ENCODE results near the gene NEK8.
"Not testable (repeated sequence)": the region's sequence is repeated elsewhere in the genome, so short reads cannot be mapped to it uniquely, and the experiment has no call there.

Gene NEK8

GRCh38 chr17:28716740-28717577, 11.6 kb upstream of the NEK8 start:
- in situ Hi-C loops (cut with HindIII; ENCODE audit: low pct_ligation_motif_present, low sequenced_read_pairs), result no loop called here
- peak; percentile 14 for DNase-seq
- peak overlapping the region; percentile 85 for H3K4me3 ChIP-seq (ENCODE audit: low read depth, low read length)
- H3K27me3 ChIP-seq (replicated peaks), result no peaks in the 10 kb centered on the region
- TF ChIP-seq CTCF (IDR thresholded peaks at IDR 0.05; ENCODE audit: low read depth, low read length, missing control alignments), result no peak
- H3K36me3 ChIP-seq (replicated peaks), result peaks cover 26% of the 10 kb centered on the region
- H3K27ac ChIP-seq, result peak overlapping the region; percentile 93

DNA sequence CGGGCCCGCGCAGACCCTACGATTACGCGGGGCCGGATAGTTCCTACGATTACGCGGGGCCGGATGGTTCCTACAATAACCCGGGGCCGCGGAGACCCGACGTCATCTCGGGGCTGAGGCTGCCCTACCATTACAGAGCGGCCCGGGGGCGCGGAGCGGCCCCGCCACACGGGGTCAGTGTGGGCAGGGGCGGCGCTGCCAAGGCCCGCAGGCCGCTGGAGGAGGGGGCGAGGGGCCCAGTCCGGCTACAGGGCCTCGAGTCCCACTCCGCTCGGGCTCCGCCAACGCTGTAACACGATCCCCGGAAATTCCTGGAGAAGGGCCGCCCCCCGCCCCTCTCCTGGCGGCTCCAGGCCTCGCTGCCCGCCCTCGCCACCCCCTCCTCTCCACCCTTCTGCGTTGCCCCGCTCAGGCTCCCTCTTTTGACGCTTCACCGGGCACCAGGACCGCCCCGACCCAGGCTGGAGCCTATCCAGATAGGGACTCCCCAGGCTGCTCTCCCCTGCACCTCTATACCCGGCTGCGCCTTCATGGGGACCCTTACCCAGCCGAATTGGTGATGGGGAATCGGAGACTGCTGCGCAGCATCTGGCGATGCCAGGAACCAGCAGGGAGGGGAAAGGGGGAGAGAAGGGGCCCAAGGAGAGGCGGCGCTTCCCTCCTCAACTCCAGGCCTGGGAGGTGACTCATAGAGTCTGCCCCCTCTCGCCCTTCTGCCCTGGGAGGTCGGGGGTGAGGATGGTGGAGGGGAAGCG, 10.8 kb upstream of the NEK8 start, which contains the start of gene RAB34:
Gene RAB34 (minus strand): TSS at position 291 of the 755 bp plus-strand sequence. CDS start 602 bp downstream, outside the sequence.
- peak; percentile 70 for DNase-seq
- in situ Hi-C loops (cut with HindIII; ENCODE audit: low pct_ligation_motif_present, low sequenced_read_pairs), result no loop called here

GRCh38 chr17:28718333-28719020, 10.1 kb upstream of the NEK8 start:
- peaks cover 40% of the 10 kb centered on the region for H3K36me3 ChIP-seq (replicated peaks)
- no peak for DNase-seq
- no peak for TF ChIP-seq CTCF (IDR thresholded peaks at IDR 0.05; ENCODE audit: low read depth, low read length, missing control alignments)
- peak overlapping the region; percentile 93 for H3K27ac ChIP-seq
- H3K4me3 ChIP-seq (ENCODE audit: low read depth, low read length), result peak overlapping the region; percentile 85
- in situ Hi-C loops (cut with HindIII; ENCODE audit: low pct_ligation_motif_present, low sequenced_read_pairs), result no loop called here
- H3K27me3 ChIP-seq (replicated peaks), result no peaks in the 10 kb centered on the region

More for the DNA sequence above, 10.8 kb upstream of the NEK8 start, which contains the start of gene RAB34:
- H3K36me3 ChIP-seq (replicated peaks), result peaks cover 32% of the 10 kb centered on the region
- TF ChIP-seq CTCF (IDR thresholded peaks at IDR 0.05; ENCODE audit: low read depth, low read length, missing control alignments), result peak; percentile 4
- no peaks in the 10 kb centered on the region for H3K27me3 ChIP-seq (replicated peaks)
- peak within 1 kb of the TSS; percentile 85 for H3K4me3 ChIP-seq (ENCODE audit: low read depth, low read length)
- peak within 1 kb of the TSS; percentile 93 for H3K27ac ChIP-seq

DNA sequence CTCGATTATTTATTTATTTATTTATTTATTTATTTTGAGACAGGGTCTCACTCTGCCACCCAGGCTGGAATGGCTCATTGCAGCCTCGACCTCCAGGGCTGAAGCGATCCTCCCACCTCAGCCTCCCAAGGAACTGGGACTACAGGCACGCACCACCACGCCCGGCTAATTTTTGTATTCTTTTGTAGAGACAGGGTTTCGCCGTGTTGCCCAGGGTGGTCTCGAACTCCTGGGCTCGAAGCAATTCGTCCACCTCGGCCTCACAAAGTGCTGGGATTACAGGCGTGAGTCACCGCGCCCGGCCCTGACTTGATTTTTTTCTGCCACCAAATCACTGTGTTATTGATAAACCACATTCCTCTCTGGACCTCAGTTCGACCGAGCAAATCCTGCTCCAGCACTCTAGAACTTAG, 9.6 kb upstream of the NEK8 start:
- no peak for DNase-seq
- Histone ChIP-seq H3K27ac (peak overlapping the region; percentile 93), H3K36me3 (replicated peaks) (peaks cover 43% of the 10 kb centered on the region), H3K27me3 (replicated peaks) (no peaks in the 10 kb centered on the region), H3K4me3 (ENCODE audit: low read depth, low read length) (peak overlapping the region; percentile 97)
- in situ Hi-C loops (cut with HindIII; ENCODE audit: low pct_ligation_motif_present, low sequenced_read_pairs), result no loop called here
- no peak for TF ChIP-seq CTCF (IDR thresholded peaks at IDR 0.05; ENCODE audit: low read depth, low read length, missing control alignments)

DNA sequence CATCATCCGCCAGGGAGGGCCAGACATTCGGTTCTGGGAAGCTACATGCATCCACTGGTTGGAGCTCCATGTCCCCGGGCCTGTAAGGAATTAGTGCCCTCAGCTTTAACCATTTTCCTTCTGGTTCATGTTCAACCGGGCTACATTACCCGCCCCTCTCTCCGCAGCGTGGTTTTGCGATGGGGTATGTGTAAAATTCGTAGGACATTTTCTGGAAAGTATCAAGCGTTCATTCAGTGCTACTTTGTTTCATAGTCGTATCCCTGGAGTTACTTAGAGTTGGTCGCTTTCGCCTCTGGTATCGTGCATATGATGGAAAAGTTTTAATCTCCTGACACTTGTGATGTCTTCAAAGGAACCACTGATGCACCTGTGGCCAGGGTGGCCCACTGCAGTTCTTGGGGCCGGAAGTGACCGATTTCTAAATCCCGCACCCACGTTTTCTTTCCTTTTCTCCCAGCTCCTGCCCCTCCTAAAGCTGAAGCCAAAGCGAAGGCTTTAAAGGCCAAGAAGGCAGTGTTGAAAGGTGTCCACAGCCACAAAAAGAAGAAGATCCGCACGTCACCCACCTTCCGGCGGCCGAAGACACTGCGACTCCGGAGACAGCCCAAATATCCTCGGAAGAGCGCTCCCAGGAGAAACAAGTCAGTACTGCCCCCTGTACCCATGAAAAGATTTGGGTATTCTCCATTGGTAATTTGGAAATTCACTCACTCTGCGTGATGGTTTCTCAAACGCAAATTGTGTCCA, 8.2 kb upstream of the NEK8 start:
- peak; percentile 28 for TF ChIP-seq CTCF (IDR thresholded peaks at IDR 0.05; ENCODE audit: low read depth, low read length, missing control alignments)
- Histone ChIP-seq H3K4me3 (ENCODE audit: low read depth, low read length) (peak overlapping the region; percentile 97), H3K36me3 (replicated peaks) (peaks cover 43% of the 10 kb centered on the region), H3K27ac (peak overlapping the region; percentile 93), H3K27me3 (replicated peaks) (no peaks in the 10 kb centered on the region)
- DNase-seq, result no peak
- in situ Hi-C loops (cut with HindIII; ENCODE audit: low pct_ligation_motif_present, low sequenced_read_pairs), result no loop called here

GRCh38 chr17:28720997-28721329, 7.6 kb upstream of the NEK8 start:
- Histone ChIP-seq H3K36me3 (replicated peaks) (peaks cover 43% of the 10 kb centered on the region), H3K27ac (peak overlapping the region; percentile 93), H3K4me3 (ENCODE audit: low read depth, low read length) (peak overlapping the region; percentile 97)
- DNase-seq; in situ Hi-C loops (cut with HindIII; ENCODE audit: low pct_ligation_motif_present, low sequenced_read_pairs); H3K27me3 ChIP-seq (replicated peaks): not testable (repeated sequence)

All from brain microvascular endothelial cell (primary cell).